Thyroid gland (tissue), 4 donors: ENCODE measurements around the gene GPR107. TPM values are rescaled to one million over a fixed set of nuclear protein-coding genes. Genes with fewer than 3 reads are reported as not detected.

Experiments
- DNase-seq, 2 donors: peaks; one replicate each; pipeline ENCODE4 v3.0.0-alpha.2; 2019
- H3K27ac ChIP-seq, 3 donors: fragments of 200-600 bp; sonication (generic); 1 replicate in 2 of 3; 2 replicates in 1 of 3; pipeline ENCODE4 v1.5.1; 2016 to 2019; ENCODE audit warnings: mild to moderate bottlenecking in 1 of 3, moderate library complexity in 1 of 3
- H3K27me3 ChIP-seq: fragments of 200-600 bp; sonication (generic); one replicate; pipeline ENCODE4 v1.5.1; 2019
- H3K36me3 ChIP-seq, 2 donors: fragments of 200-600 bp; sonication (generic); one replicate each; pipeline ENCODE4 v1.5.1; 2016 to 2019
- H3K4me1 ChIP-seq, 2 donors: fragments of 200-600 bp; sonication (generic); one replicate each; pipeline ENCODE4 v1.5.1; 2017 to 2019
- H3K4me3 ChIP-seq, 3 donors: fragments of 200-600 bp; sonication (generic); replicated peaks in 1 of 3; 1 replicate in 2 of 3; 2 replicates in 1 of 3; pipeline ENCODE4 v1.5.1; 2016; ENCODE audit warnings: mild to moderate bottlenecking in 1 of 3
- H3K9me3 ChIP-seq: fragments of 200-600 bp; sonication (generic); one replicate; pipeline ENCODE4 v1.5.1; 2017
- POLR2A ChIP-seq, 2 donors: fragments of 450-650 bp; IDR thresholded peaks; one replicate each; pipeline ENCODE4 v1.6.1; 2017; ENCODE audit warnings: antibody characterized with exemption in 2 of 2, mild to moderate bottlenecking in 2 of 2, moderate library complexity in 1 of 2
- WGBS, 2 donors: methylation state at CpG; one replicate each; pipeline ENCODE4 v1.1.5; 2017; 5-methylcytosine and 5-hydroxymethylcytosine counted together
- intact Hi-C: fragments of 100-400 bp; cut with DNase I; formaldehyde crosslinking; loops from one replicate; pipeline ENCODE4 v1.15.1; 2023
- total RNA-seq, 4 donors: library from RNA; depleted of rRNA; stranded (reverse); fragments of >200 nt; gene quantifications; one replicate each; pipeline ENCODE4 v1.2.3, GENCODE V29; 2016
- TF ChIP-seq, protein P1 (sequence below), 6 experiments: fragments of 200-600 bp in 3 of 6; fragments of 450-650 bp in 3 of 6; sonication (generic) in 3 of 6; IDR thresholded peaks; one replicate each; pipeline ENCODE4 v1.5.1; 2016 to 2019; ENCODE audit warnings: antibody characterized with exemption in 6 of 6, mild to moderate bottlenecking in 2 of 6, inconsistent platforms in 1 of 6, moderate library complexity in 1 of 6

The GPR107 gene
- total RNA-seq, 4 donors from 2014 or later: 43.5 to 65.6 (median 58.7) TPM

DNA sequence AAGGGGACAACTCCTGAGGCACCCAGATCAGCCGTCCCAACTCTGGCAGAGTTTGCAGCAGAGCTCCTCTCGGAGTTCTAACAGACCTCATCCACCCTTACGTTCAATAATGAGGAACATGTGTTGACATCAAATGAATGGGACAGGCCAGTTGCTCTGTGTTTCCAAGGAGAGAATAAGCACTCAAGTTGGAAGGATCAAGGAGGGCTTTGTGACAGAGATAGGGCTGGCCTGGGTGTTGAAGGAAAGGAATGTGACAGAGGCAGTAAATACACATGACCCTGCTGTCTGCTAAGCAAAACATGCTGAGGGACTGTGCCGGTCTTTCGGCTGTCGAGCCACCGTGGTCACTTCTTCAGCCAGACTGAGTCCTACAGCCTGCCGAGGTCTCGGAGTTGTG lies 48.2 kb downstream of the GPR107 start:
- TF ChIP-seq, protein P1, sequence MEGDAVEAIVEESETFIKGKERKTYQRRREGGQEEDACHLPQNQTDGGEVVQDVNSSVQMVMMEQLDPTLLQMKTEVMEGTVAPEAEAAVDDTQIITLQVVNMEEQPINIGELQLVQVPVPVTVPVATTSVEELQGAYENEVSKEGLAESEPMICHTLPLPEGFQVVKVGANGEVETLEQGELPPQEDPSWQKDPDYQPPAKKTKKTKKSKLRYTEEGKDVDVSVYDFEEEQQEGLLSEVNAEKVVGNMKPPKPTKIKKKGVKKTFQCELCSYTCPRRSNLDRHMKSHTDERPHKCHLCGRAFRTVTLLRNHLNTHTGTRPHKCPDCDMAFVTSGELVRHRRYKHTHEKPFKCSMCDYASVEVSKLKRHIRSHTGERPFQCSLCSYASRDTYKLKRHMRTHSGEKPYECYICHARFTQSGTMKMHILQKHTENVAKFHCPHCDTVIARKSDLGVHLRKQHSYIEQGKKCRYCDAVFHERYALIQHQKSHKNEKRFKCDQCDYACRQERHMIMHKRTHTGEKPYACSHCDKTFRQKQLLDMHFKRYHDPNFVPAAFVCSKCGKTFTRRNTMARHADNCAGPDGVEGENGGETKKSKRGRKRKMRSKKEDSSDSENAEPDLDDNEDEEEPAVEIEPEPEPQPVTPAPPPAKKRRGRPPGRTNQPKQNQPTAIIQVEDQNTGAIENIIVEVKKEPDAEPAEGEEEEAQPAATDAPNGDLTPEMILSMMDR (IDR thresholded peaks at IDR 0.05): no peak
- TF ChIP-seq POLR2A (IDR thresholded peaks at IDR 0.05): no peak
- Histone ChIP-seq H3K27ac (no peak overlapping the region), H3K4me3 (no peak overlapping the region), H3K27me3 (no peaks in the 10 kb centered on the region), H3K36me3 (peaks cover 39 to 41% of the 10 kb centered on the region in 2 donors), H3K9me3 (no peaks in the 10 kb centered on the region), H3K4me1 (no peaks in the 10 kb centered on the region)
- no peak for DNase-seq
- intact Hi-C loops: loop anchor here (10.0 kb wide), 1 partner anchor 217 kb away; no protein-coding TSS in a partner anchor
- 85 to 95% methylated on average over 8 to 9 of the region's 9 CpGs for WGBS, 2 donors

- TF ChIP-seq, protein P1 (IDR thresholded peaks at IDR 0.05): no peak
- TF ChIP-seq POLR2A (IDR thresholded peaks at IDR 0.05): no peak
- no peaks in the 10 kb centered on the region for H3K9me3 ChIP-seq
- no peak overlapping the region for H3K27ac ChIP-seq
- 82 to 89% methylated on average over 4 of the region's 4 CpGs for WGBS, 2 donors
- H3K4me1 ChIP-seq: no peaks in the 10 kb centered on the region
- no peak for DNase-seq
- no peaks in the 10 kb centered on the region for H3K27me3 ChIP-seq
- intact Hi-C loops: loop anchor here (10.0 kb wide), 1 partner anchor 220 kb away; no protein-coding TSS in a partner anchor
- peaks cover 35 to 45% of the 10 kb centered on the region in 2 donors for H3K36me3 ChIP-seq
- no peak overlapping the region for H3K4me3 ChIP-seq
Measured at GRCh38 chr9:130104491-130105193, 50.9 kb downstream of the GPR107 start.

GRCh38 chr9:130106860-130107233 lies 53.1 kb downstream of the GPR107 start:
- intact Hi-C loops: loop anchor here (2.0 to 10.0 kb wide), 2 partner anchors 222 to 236 kb away; no protein-coding TSS in a partner anchor
- DNase-seq: no peak
- Histone ChIP-seq H3K4me1 (peaks cover 14 to 19% of the 10 kb centered on the region in 2 donors), H3K27ac (no peak overlapping the region), H3K36me3 (peaks cover 18 to 26% of the 10 kb centered on the region in 2 donors), H3K27me3 (no peaks in the 10 kb centered on the region), H3K4me3 (no peak overlapping the region), H3K9me3 (no peaks in the 10 kb centered on the region)
- 89 to 93% methylated on average over 2 of the region's 2 CpGs for WGBS, 2 donors
- TF ChIP-seq POLR2A (IDR thresholded peaks at IDR 0.05): no peak
- TF ChIP-seq, protein P1 (IDR thresholded peaks at IDR 0.05): no peak

DNA sequence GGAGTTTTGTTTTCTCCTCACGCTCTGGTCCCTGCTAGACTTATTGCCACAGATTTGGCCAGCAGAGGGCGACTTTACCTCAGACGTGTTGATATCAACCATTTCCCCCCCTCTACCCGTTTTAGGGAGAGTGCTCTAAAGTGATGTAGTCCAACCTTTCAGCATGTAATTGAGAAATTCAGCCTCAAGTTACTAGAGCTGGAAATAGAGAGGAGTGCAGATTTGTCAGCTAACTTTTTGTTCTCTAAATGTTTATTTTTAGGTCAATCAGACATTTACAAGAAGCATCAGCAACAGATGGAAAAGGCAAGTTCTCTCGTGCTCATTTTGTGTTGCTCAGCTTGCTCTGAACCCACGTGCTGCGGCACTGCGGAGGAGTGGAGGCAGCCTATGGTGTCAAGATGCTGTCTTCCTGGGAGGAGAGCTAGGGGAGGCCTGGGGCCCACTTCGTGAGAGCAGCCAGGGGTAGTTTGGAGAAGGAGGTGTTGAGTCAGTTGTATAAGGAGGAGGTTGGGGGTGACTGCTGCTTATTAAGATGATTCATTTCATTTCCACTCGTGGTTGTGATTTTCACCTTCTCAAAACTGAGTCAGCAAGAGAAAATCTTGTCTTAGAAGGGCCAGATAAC lies 53.6 kb downstream of the GPR107 start:
- intact Hi-C loops: loop anchor here (2.0 to 10.0 kb wide), 2 partner anchors 223 to 235 kb away; no protein-coding TSS in a partner anchor
- H3K27ac ChIP-seq: no peak overlapping the region
- 39 to 40% methylated on average over 10 of the region's 10 CpGs for WGBS, 2 donors

More for the DNA sequence above, 53.6 kb downstream of the GPR107 start:
- H3K27me3 ChIP-seq: no peaks in the 10 kb centered on the region
- peaks cover 14 to 21% of the 10 kb centered on the region in 2 donors for H3K36me3 ChIP-seq
- peaks cover 14 to 22% of the 10 kb centered on the region in 2 donors for H3K4me1 ChIP-seq
- TF ChIP-seq, protein P1 (IDR thresholded peaks at IDR 0.05): peak; percentile 29 to 89 (median 74)
- no peak for TF ChIP-seq POLR2A (IDR thresholded peaks at IDR 0.05)
- DNase-seq: peak; percentile 88 to 92
- no peak overlapping the region for H3K4me3 ChIP-seq
- H3K9me3 ChIP-seq: no peaks in the 10 kb centered on the region
